HEK293 (cell line): ENCODE data around the gene EGFL8.

Source experiments
- CTCF ChIP-seq: fragments of 450-650 bp; formaldehyde crosslinking; IDR thresholded peaks from 2 replicates; pipeline ENCODE4 v1.5.1; 2016; ENCODE audit warnings: missing biosample characterization, missing genetic modification characterization
- EGR2 ChIP-seq: fragments of 450-650 bp; formaldehyde crosslinking; IDR thresholded peaks from 2 replicates; pipeline ENCODE4 v1.5.1; 2016; ENCODE audit warnings: low read depth, missing biosample characterization, missing genetic modification characterization
- ELK4 ChIP-seq: IDR thresholded peaks from 2 replicates; pipeline ENCODE4 v1.6.1; 2011; ENCODE audit warnings: mild to moderate bottlenecking, low read depth, low read length, borderline replicate concordance
- GLIS1 ChIP-seq: fragments of 450-650 bp; formaldehyde crosslinking; IDR thresholded peaks from 2 replicates; pipeline ENCODE4 v1.5.1; 2016; ENCODE audit warnings: missing biosample characterization, missing genetic modification characterization
- GLIS2 ChIP-seq: fragments of 450-650 bp; formaldehyde crosslinking; IDR thresholded peaks from 2 replicates; pipeline ENCODE4 v1.5.1; 2016; ENCODE audit warnings: missing biosample characterization, missing genetic modification characterization
- INSM2 ChIP-seq: fragments of 450-650 bp; formaldehyde crosslinking; IDR thresholded peaks from 2 replicates; pipeline ENCODE4 v1.5.1; 2016; ENCODE audit warnings: missing biosample characterization, missing genetic modification characterization
- KLF7 ChIP-seq: fragments of 450-650 bp; formaldehyde crosslinking; IDR thresholded peaks from 2 replicates; pipeline ENCODE4 v1.5.1; 2016; ENCODE audit warnings: missing biosample characterization, missing genetic modification characterization, borderline replicate concordance
- OVOL3 ChIP-seq: fragments of 450-650 bp; formaldehyde crosslinking; IDR thresholded peaks from 2 replicates; pipeline ENCODE4 v1.5.1; 2016; ENCODE audit warnings: missing biosample characterization, missing genetic modification characterization
- RBAK ChIP-seq: fragments of 450-650 bp; formaldehyde crosslinking; IDR thresholded peaks from 2 replicates; pipeline ENCODE4 v1.5.1; 2016; ENCODE audit warnings: missing biosample characterization, missing genetic modification characterization
- REPIN1 ChIP-seq: fragments of 450-650 bp; formaldehyde crosslinking; IDR thresholded peaks from 2 replicates; pipeline ENCODE4 v1.5.1; 2017; ENCODE audit warnings: missing biosample characterization, missing genetic modification characterization, low read depth
- SP2 ChIP-seq: fragments of 450-650 bp; formaldehyde crosslinking; IDR thresholded peaks from 2 replicates; pipeline ENCODE4 v1.5.1; 2016; ENCODE audit warnings: missing biosample characterization, missing genetic modification characterization
- SP3 ChIP-seq: fragments of 450-650 bp; formaldehyde crosslinking; IDR thresholded peaks from 2 replicates; pipeline ENCODE4 v1.5.1; 2016; ENCODE audit warnings: missing biosample characterization, missing genetic modification characterization
- WT1 ChIP-seq: fragments of 450-650 bp; formaldehyde crosslinking; IDR thresholded peaks from 2 replicates; pipeline ENCODE4 v1.5.1; 2016; ENCODE audit warnings: missing biosample characterization, missing genetic modification characterization
- YY2 ChIP-seq: fragments of 450-650 bp; formaldehyde crosslinking; IDR thresholded peaks from 2 replicates; pipeline ENCODE4 v1.5.1; 2016; ENCODE audit warnings: missing biosample characterization, missing genetic modification characterization
- ZBTB26 ChIP-seq: fragments of 450-650 bp; formaldehyde crosslinking; optimal IDR thresholded peaks from 2 replicates; pipeline ENCODE3; 2016; ENCODE audit warnings: missing biosample characterization, mild to moderate bottlenecking, missing genetic modification characterization
- ZBTB7A ChIP-seq: fragments of 450-650 bp; formaldehyde crosslinking; IDR thresholded peaks from 2 replicates; pipeline ENCODE4 v1.5.1; 2016; ENCODE audit warnings: low read depth, missing biosample characterization, missing genetic modification characterization
- ZBTB8A ChIP-seq: fragments of 450-650 bp; formaldehyde crosslinking; IDR thresholded peaks from 2 replicates; pipeline ENCODE4 v1.5.1; 2016; ENCODE audit warnings: missing biosample characterization, missing genetic modification characterization
- ZEB2 ChIP-seq: fragments of 450-650 bp; formaldehyde crosslinking; IDR thresholded peaks from 2 replicates; pipeline ENCODE4 v1.5.1; 2016; ENCODE audit warnings: missing biosample characterization, missing genetic modification characterization
- ZNF174 ChIP-seq: fragments of 450-650 bp; formaldehyde crosslinking; IDR thresholded peaks from 2 replicates; pipeline ENCODE4 v1.5.0; 2017; ENCODE audit warnings: missing biosample characterization, mild to moderate bottlenecking, missing genetic modification characterization
- ZNF24 ChIP-seq: fragments of 450-650 bp; formaldehyde crosslinking; IDR thresholded peaks from 2 replicates; pipeline ENCODE4 v1.5.1; 2016; ENCODE audit warnings: missing biosample characterization, missing genetic modification characterization
- ZNF341 ChIP-seq: fragments of 450-650 bp; formaldehyde crosslinking; IDR thresholded peaks from 2 replicates; pipeline ENCODE4; 2016; ENCODE audit warnings: low read depth, missing biosample characterization, missing genetic modification characterization
- ZNF366 ChIP-seq: fragments of 450-650 bp; formaldehyde crosslinking; conservative IDR thresholded peaks from 2 replicates; pipeline ENCODE4 v1.5.1; 2016; ENCODE audit warnings: missing biosample characterization, missing genetic modification characterization
- ZNF398 ChIP-seq: fragments of 450-650 bp; formaldehyde crosslinking; IDR thresholded peaks from 2 replicates; pipeline ENCODE4 v1.5.1; 2017; ENCODE audit warnings: missing biosample characterization, missing genetic modification characterization
- ZNF530 ChIP-seq: fragments of 450-650 bp; formaldehyde crosslinking; IDR thresholded peaks from 2 replicates; pipeline ENCODE4 v1.5.1; 2016; ENCODE audit warnings: low read depth, missing biosample characterization, missing genetic modification characterization
- ZNF549 ChIP-seq: fragments of 450-650 bp; IDR thresholded peaks from 2 replicates; pipeline ENCODE4 v1.5.1; 2018; ENCODE audit warnings: missing biosample characterization, missing genetic modification characterization, mild to moderate bottlenecking, inconsistent platforms, moderate library complexity
- ZNF561 ChIP-seq: fragments of 450-650 bp; IDR thresholded peaks from 2 replicates; pipeline ENCODE4 v1.5.1; 2018; ENCODE audit warnings: missing biosample characterization, missing genetic modification characterization, borderline replicate concordance
- ZNF580 ChIP-seq: fragments of 450-650 bp; formaldehyde crosslinking; IDR thresholded peaks from 2 replicates; pipeline ENCODE4 v1.5.1; 2016; ENCODE audit warnings: missing biosample characterization, missing genetic modification characterization
- ZNF626 ChIP-seq: fragments of 450-650 bp; sonication (Bioruptor Pico); formaldehyde crosslinking; IDR thresholded peaks from 2 replicates; pipeline ENCODE4 v1.5.1; 2018; ENCODE audit warnings: missing biosample characterization, missing genetic modification characterization, inconsistent platforms
- ZNF76 ChIP-seq: fragments of 450-650 bp; formaldehyde crosslinking; IDR thresholded peaks from 2 replicates; pipeline ENCODE4; 2016; ENCODE audit warnings: low read depth, missing biosample characterization, missing genetic modification characterization, borderline replicate concordance

The EGFL8 gene

GRCh38 chr6:32175711-32176475 is 11.5 kb downstream of the EGFL8 start, which contains the start of gene AGPAT1 (continued):
- TF ChIP-seq CTCF = no peak
- peak; percentile 29; the same call in 1 of the 2 replicates for TF ChIP-seq ZNF561
- peak; percentile 52; the same call in 1 of the 2 replicates for TF ChIP-seq ZNF530 (tag by site-specific recombination)
- peak; percentile 34 for TF ChIP-seq ZBTB8A
- TF ChIP-seq GLIS2 = peak; percentile 96
- peak; percentile 76; the same call in 1 of the 2 replicates for TF ChIP-seq ZNF76 (tag by site-specific recombination)
- peak; percentile 53; the same call in 1 of the 2 replicates for TF ChIP-seq WT1 (tag by site-specific recombination)
- TF ChIP-seq ZNF341 (tag by site-specific recombination) = peak; percentile 99
- TF ChIP-seq ZBTB7A = peak; percentile 54; the same call in 1 of the 2 replicates
- no peak for TF ChIP-seq ZNF174
- 0 out of 2 replicates have a peak, but pooled peaks have one; percentile 10 for TF ChIP-seq INSM2 (tag by site-specific recombination)
- TF ChIP-seq KLF7 (tag by site-specific recombination) = peak; percentile 37; the same call in 1 of the 2 replicates
- TF ChIP-seq REPIN1 = peak; percentile 41; the same call in 1 of the 2 replicates
- TF ChIP-seq SP2 (tag by site-specific recombination) = peak; percentile 97
- TF ChIP-seq ZNF626 (tag by site-specific recombination) = no peak
- peak; percentile 54 for TF ChIP-seq EGR2 (tag by site-specific recombination)
- TF ChIP-seq OVOL3 (tag by site-specific recombination) = 0 out of 2 replicates have a peak, but pooled peaks have one; percentile 18
- TF ChIP-seq ZNF24 (tag by site-specific recombination) = 0 out of 2 replicates have a peak, but pooled peaks have one; percentile 66
- TF ChIP-seq ZNF366 (tag by site-specific recombination) = peak; percentile 94
- peak; percentile 34; the same call in 1 of the 2 replicates for TF ChIP-seq ZEB2 (tag by site-specific recombination)
- TF ChIP-seq ZNF549 = no peak
- peak; percentile 17 for TF ChIP-seq ZBTB26 (tag by site-specific recombination)
- TF ChIP-seq GLIS1 (tag by site-specific recombination) = peak; percentile 55; the same call in 1 of the 2 replicates
- no peak; the same call in 1 of the 2 replicates for TF ChIP-seq ZNF580 (tag by site-specific recombination)
- TF ChIP-seq SP3 = peak; percentile 83
- no peak for TF ChIP-seq RBAK (tag by site-specific recombination)
- 0 out of 2 replicates have a peak, but pooled peaks have one; percentile 34 for TF ChIP-seq ELK4
- peak; percentile 42; the same call in 1 of the 2 replicates for TF ChIP-seq YY2
- TF ChIP-seq ZNF398 = peak; percentile 99
